ENCODE results near the gene CDC25B. TPM values are rescaled to one million over a fixed set of nuclear protein-coding genes. Genes with fewer than 3 reads are reported as not detected.

The CDC25B gene
- total and polyA plus RNA-seq, 2 of the 13 experiments (the other 11 are each of a cell fraction or from before 2014, with no cell fraction given) = 14.5 to 19.4 TPM

DNA sequence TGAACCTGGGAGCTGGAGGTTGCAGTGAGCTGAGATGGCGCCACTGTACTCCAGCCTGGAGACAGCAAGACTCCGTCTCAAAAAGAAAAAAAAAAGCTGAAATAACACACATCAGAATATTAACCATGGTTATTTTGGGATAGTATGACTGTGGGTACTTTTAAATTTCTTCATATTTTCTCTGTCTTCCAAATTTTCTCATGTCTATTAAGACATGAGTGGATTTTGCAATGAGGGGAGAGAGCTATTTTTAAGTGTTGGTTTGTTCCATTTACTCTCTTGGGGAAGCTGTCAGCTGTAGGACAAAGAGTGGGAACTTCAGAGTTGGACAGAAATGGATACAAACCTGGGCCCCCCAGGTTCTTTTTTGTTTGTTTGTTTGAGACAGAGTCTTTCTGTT, 38.8 kb upstream of the CDC25B start:
- POLR2A ChIA-PET = interaction anchor here (1.6 kb wide), 1 partner anchor 10 kb away, joined by 10 read pairs; the partner anchor contains the start of gene ADISSP

More for the DNA sequence above, 38.8 kb upstream of the CDC25B start:
- TF ChIP-seq MAZ (IDR thresholded peaks at IDR 0.05; ENCODE audit: borderline replicate concordance, low read depth, low read length) (no peak), MAZ (CRISPR knock-in tag; IDR thresholded peaks at IDR 0.05; ENCODE audit: low read depth) (no peak), ASH2L (IDR thresholded peaks at IDR 0.05; ENCODE audit: insufficient read length, low read depth, low read length) (no peak), ZNF530 (CRISPR knock-in tag; IDR thresholded peaks at IDR 0.05; ENCODE audit: low read depth) (no peak), RBM22 (optimal IDR thresholded peaks at IDR 0.05; ENCODE audit: low read length) (no peak), ZNF720 (CRISPR knock-in tag; IDR thresholded peaks at IDR 0.05) (no peak), SP5 (CRISPR knock-in tag; IDR thresholded peaks at IDR 0.05; ENCODE audit: borderline replicate concordance, low read depth) (no peak), KAT8 (CRISPR knock-in tag; IDR thresholded peaks at IDR 0.05) (no peak), PHF5A (CRISPR knock-in tag; IDR thresholded peaks at IDR 0.05; ENCODE audit: low read depth, unreplicated experiment) (no peak)
- TF ChIP-seq, protein P1, sequence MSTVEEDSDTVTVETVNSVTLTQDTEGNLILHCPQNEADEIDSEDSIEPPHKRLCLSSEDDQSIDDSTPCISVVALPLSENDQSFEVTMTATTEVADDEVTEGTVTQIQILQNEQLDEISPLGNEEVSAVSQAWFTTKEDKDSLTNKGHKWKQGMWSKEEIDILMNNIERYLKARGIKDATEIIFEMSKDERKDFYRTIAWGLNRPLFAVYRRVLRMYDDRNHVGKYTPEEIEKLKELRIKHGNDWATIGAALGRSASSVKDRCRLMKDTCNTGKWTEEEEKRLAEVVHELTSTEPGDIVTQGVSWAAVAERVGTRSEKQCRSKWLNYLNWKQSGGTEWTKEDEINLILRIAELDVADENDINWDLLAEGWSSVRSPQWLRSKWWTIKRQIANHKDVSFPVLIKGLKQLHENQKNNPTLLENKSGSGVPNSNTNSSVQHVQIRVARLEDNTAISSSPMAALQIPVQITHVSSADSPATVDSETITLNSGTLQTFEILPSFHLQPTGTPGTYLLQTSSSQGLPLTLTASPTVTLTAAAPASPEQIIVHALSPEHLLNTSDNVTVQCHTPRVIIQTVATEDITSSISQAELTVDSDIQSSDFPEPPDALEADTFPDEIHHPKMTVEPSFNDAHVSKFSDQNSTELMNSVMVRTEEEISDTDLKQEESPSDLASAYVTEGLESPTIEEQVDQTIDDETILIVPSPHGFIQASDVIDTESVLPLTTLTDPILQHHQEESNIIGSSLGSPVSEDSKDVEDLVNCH (CRISPR knock-in tag; IDR thresholded peaks at IDR 0.05) = no peak
- TF ChIP-seq, protein P2, sequence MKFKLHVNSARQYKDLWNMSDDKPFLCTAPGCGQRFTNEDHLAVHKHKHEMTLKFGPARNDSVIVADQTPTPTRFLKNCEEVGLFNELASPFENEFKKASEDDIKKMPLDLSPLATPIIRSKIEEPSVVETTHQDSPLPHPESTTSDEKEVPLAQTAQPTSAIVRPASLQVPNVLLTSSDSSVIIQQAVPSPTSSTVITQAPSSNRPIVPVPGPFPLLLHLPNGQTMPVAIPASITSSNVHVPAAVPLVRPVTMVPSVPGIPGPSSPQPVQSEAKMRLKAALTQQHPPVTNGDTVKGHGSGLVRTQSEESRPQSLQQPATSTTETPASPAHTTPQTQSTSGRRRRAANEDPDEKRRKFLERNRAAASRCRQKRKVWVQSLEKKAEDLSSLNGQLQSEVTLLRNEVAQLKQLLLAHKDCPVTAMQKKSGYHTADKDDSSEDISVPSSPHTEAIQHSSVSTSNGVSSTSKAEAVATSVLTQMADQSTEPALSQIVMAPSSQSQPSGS (CRISPR knock-in tag; IDR thresholded peaks at IDR 0.05) = no peak
- ATAC-seq (no peak), DNase-seq (ENCODE audit: low spot score) (no peak), FAIRE-seq (no peak)
- H3K4me1 ChIP-seq (ENCODE audit: insufficient read depth, low read length) = no peaks in the 10 kb centered on the region
- no peaks in the 10 kb centered on the region for H3K9me3 ChIP-seq (ENCODE audit: low read length)
- in situ Hi-C loops (cut with HindIII; ENCODE audit: extremely low pct_ligation_motif_present, low pct_unique_long_range_greater_than_20kb) (no loop called here), intact Hi-C loops (cut with micrococcal nuclease; ENCODE audit: unreplicated experiment) (no loop called here)
- no peak overlapping the region for H3K4me3 ChIP-seq (replicated peaks in 1 of 3; ENCODE audit: insufficient read depth in 1 of 3, low read depth in 2 of 3, low read length in 3 of 3)
- BruUV-seq (replicated peaks) = no TSS peak
- H3K27me3 ChIP-seq (ENCODE audit: control insufficient read depth in 1 of 2, insufficient read depth in 2 of 2, low read length in 2 of 2) = no peaks in the 10 kb centered on the region
- CTCF ChIA-PET (ENCODE audit: low intra/inter-chr PET ratio, low total read pairs) = no interaction called here
- H3K4me2 ChIP-seq (ENCODE audit: low read depth, low read length) = no peak overlapping the region
- no peak overlapping the region for H3K9ac ChIP-seq (ENCODE audit: insufficient read depth, low read depth, low read length)
- WGBS (ENCODE audit: low lambda C conversion rate) = 95% methylated on average over 2 of the region's 2 CpGs
- no peaks in the 10 kb centered on the region for H4K20me1 ChIP-seq (ENCODE audit: insufficient read depth, low read length)
- H2AFZ ChIP-seq (ENCODE audit: low read length) = no peak overlapping the region
- peaks cover 2% of the 10 kb centered on the region for H3K79me2 ChIP-seq (ENCODE audit: insufficient read depth, low read length)
- peaks cover 36 to 43% of the 10 kb centered on the region in 2 experiments; a peak in 4 of 5 replicates for H3K36me3 ChIP-seq (replicated peaks in 1 of 2; ENCODE audit: control insufficient read depth in 1 of 2, insufficient read depth in 2 of 2, low read length in 2 of 2)
- H3K27ac ChIP-seq (ENCODE audit: extremely low read length, insufficient read depth, low read length) = no peak overlapping the region

Data from HepG2 (cell line).